Stomach (tissue), 9 donors: ENCODE data around the gene DCP2. TPM values are rescaled to one million over a fixed set of nuclear protein-coding genes. Genes with fewer than 3 reads are reported as not detected.

Source experiments
- DNase-seq, 2 donors: peaks; one replicate each; pipeline versions ENCODE4 v3.0.0 to v3.0.0-alpha.2; 2013 to 2019
- H3K27ac ChIP-seq, 5 donors: fragments of 200-600 bp in 4 of 5; sonication (generic) in 4 of 5; one replicate each; pipeline ENCODE4 v1.5.1; 2013 to 2019; ENCODE audit warnings: mild to moderate bottlenecking in 1 of 5, moderate library complexity in 1 of 5
- H3K27me3 ChIP-seq, 3 donors: fragments of 200-600 bp; sonication (generic); one replicate each; pipeline ENCODE4 v1.5.1; 2017 to 2019; ENCODE audit warnings: mixed run types in 1 of 3
- H3K36me3 ChIP-seq, 4 donors: fragments of 200-600 bp; sonication (generic); 1 replicate in 3 of 4; 2 replicates in 1 of 4; pipeline ENCODE4 v1.5.1; 2016 to 2019
- H3K4me1 ChIP-seq, 4 donors: fragments of 200-600 bp; sonication (generic); one replicate each; pipeline ENCODE4 v1.5.1; 2016 to 2019
- H3K4me3 ChIP-seq, 4 donors: fragments of 200-600 bp; sonication (generic) in 3 of 4; one replicate each; pipeline ENCODE4 v1.5.1; 2016 to 2019; ENCODE audit warnings: mild to moderate bottlenecking in 1 of 4
- H3K9me3 ChIP-seq, 4 donors: fragments of 200-600 bp; sonication (generic); one replicate each; pipeline ENCODE4 v1.5.1; 2016 to 2019
- CTCF ChIP-seq, 7 experiments: fragments of 450-650 bp in 4 of 7; fragments of 200-600 bp in 3 of 7; sonication (generic) in 3 of 7; IDR thresholded peaks; one replicate each; pipeline ENCODE4 v1.5.1; 2016 to 2019; ENCODE audit warnings: antibody characterized with exemption in 7 of 7, control low read depth in 2 of 7, mild to moderate bottlenecking in 1 of 7
- EP300 ChIP-seq: sonication (generic); formaldehyde crosslinking; IDR thresholded peaks from one replicate; pipeline ENCODE4 v1.6.1; 2017; ENCODE audit warnings: antibody characterized with exemption
- POLR2A ChIP-seq, 4 donors: fragments of 450-650 bp; IDR thresholded peaks; one replicate each; pipeline ENCODE4 v1.6.1; 2016; ENCODE audit warnings: antibody characterized with exemption in 4 of 4, control low read depth in 2 of 4, mild to moderate bottlenecking in 1 of 4, moderate library complexity in 1 of 4
- POLR2AphosphoS5 ChIP-seq, 3 donors: sonication (generic); formaldehyde crosslinking; IDR thresholded peaks; one replicate each; pipeline ENCODE4 v1.6.1; 2016; ENCODE audit warnings: antibody characterized with exemption in 3 of 3
- WGBS, 5 donors: extraction: QIAGEN DNeasy Blood & Tissue Kit in 3 of 5; methylation state at CpG; one replicate each; pipeline versions ENCODE4 v1.1.5 to v1.1.7; 2013 to 2018; 5-methylcytosine and 5-hydroxymethylcytosine counted together
- intact Hi-C: fragments of 100-400 bp; cut with DNase I; formaldehyde crosslinking; loops from one replicate; pipeline ENCODE4 v1.15.1; 2023; ENCODE audit warnings: low total_unique reads
- polyA plus RNA-seq, 3 donors: library from polyadenylated mRNA; stranded (reverse); fragments of 200-250 nt; gene quantifications; one replicate each; pipeline ENCODE4 v1.2.3, GENCODE V29; 2013
- total RNA-seq, 5 donors: library from RNA; depleted of rRNA; stranded (reverse); fragments of >200 nt; gene quantifications; one replicate each; pipeline versions ENCODE4 v1.1.0 to v1.2.3, GENCODE V29; 2014 to 2016
- donor health status: healthy with polysubstance abuse.
- donor health status: Bipolar disorder and iron deficiency.
- donor health status: healthy.

DCP2 gene
- total and polyA plus RNA-seq, 8 donors = 5.3 to 61.3 (median 7.2) TPM

- no peaks in the 10 kb centered on the region for H3K27me3 ChIP-seq
- no peak for DNase-seq
- 58 to 95% (median 87%) methylated on average over 1 of the region's 1 CpG for WGBS, 5 donors
- no peaks in the 10 kb centered on the region for H3K36me3 ChIP-seq
- no peaks in the 10 kb centered on the region for H3K9me3 ChIP-seq
- peaks cover 0 to 19% (median 0%) of the 10 kb centered on the region in 4 donors for H3K4me1 ChIP-seq
- no peak overlapping the region for H3K27ac ChIP-seq
- TF ChIP-seq POLR2AphosphoS5 (IDR thresholded peaks at IDR 0.05) (no peak), POLR2A (IDR thresholded peaks at IDR 0.05) (no peak), CTCF (IDR thresholded peaks at IDR 0.05) (no peak), EP300 (no peak)
- no peak overlapping the region for H3K4me3 ChIP-seq
- intact Hi-C loops = no loop called here
These were observed 43.5 kb upstream of the DCP2 start for GRCh38 chr5:112933105-112933504.

- Histone ChIP-seq H3K27me3 (no peaks in the 10 kb centered on the region), H3K9me3 (no peaks in the 10 kb centered on the region), H3K36me3 (no peaks in the 10 kb centered on the region), H3K4me3 (no peak overlapping the region), H3K27ac (no peak overlapping the region), H3K4me1 (peaks cover 0 to 15% (median 0%) of the 10 kb centered on the region in 4 donors)
- intact Hi-C loops = no loop called here
- WGBS, 5 donors = 85 to 96% (median 91%) methylated on average over 1 of the region's 1 CpG
- no peak for TF ChIP-seq EP300
- no peak for TF ChIP-seq POLR2AphosphoS5 (IDR thresholded peaks at IDR 0.05)
- TF ChIP-seq POLR2A (IDR thresholded peaks at IDR 0.05) = no peak
- TF ChIP-seq CTCF (IDR thresholded peaks at IDR 0.05) = no peak
- no peak for DNase-seq
These were observed 42.8 kb upstream of the DCP2 start for GRCh38 chr5:112933651-112934365.

- peaks cover 0 to 10% (median 0%) of the 10 kb centered on the region in 4 donors for H3K4me1 ChIP-seq
- TF ChIP-seq POLR2A (IDR thresholded peaks at IDR 0.05) = no peak
- TF ChIP-seq CTCF (IDR thresholded peaks at IDR 0.05) = no peak
- TF ChIP-seq POLR2AphosphoS5 (IDR thresholded peaks at IDR 0.05) = no peak
- TF ChIP-seq EP300 = no peak
- H3K27me3 ChIP-seq = no peaks in the 10 kb centered on the region
These were observed 42.3 kb upstream of the DCP2 start for GRCh38 chr5:112934366-112934663.

GRCh38 chr5:112935675-112936074, 40.9 kb upstream of the DCP2 start:
- TF ChIP-seq EP300 = no peak
- no peak for TF ChIP-seq CTCF (IDR thresholded peaks at IDR 0.05)
- no peak for TF ChIP-seq POLR2A (IDR thresholded peaks at IDR 0.05)
- TF ChIP-seq POLR2AphosphoS5 (IDR thresholded peaks at IDR 0.05) = no peak
- 86 to 93% (median 89%) methylated on average over 5 of the region's 5 CpGs for WGBS, 5 donors
- H3K9me3 ChIP-seq = no peaks in the 10 kb centered on the region
- no peaks in the 10 kb centered on the region for H3K27me3 ChIP-seq
- intact Hi-C loops = no loop called here
- H3K4me3 ChIP-seq = no peak overlapping the region
- DNase-seq = no peak
- H3K27ac ChIP-seq = no peak overlapping the region
- peaks cover 0 to 4% (median 0%) of the 10 kb centered on the region in 4 donors for H3K4me1 ChIP-seq
- no peaks in the 10 kb centered on the region for H3K36me3 ChIP-seq

More at GRCh38 chr5:112934366-112934663, 42.3 kb upstream of the DCP2 start:
- intact Hi-C loops = no loop called here
- Histone ChIP-seq H3K4me3 (no peak overlapping the region), H3K36me3 (no peaks in the 10 kb centered on the region), H3K9me3 (no peaks in the 10 kb centered on the region), H3K27ac (no peak overlapping the region)
- DNase-seq = no peak
